Chondrocyte (in vitro differentiated cells): ENCODE results near the gene JAK3. TPM values are rescaled to one million over a fixed set of nuclear protein-coding genes. Genes with fewer than 3 reads are reported as not detected.
"Not testable (repeated sequence)": the region's sequence is repeated elsewhere in the genome, so short reads cannot be mapped to it uniquely, and the experiment has no call there.

Experiments used
- DNase-seq: peaks from one replicate; pipeline ENCODE4 v3.0.0; 2021; ENCODE audit warnings: mixed read lengths, low spot score
- H3K27ac Mint-ChIP-seq: one replicate; pipeline ENCODE4 v1.8.0; 2021; ENCODE audit warnings: mild to moderate bottlenecking, moderate library complexity, mixed read lengths; ENCODE audit not compliant: unreplicated experiment
- H3K27me3 Mint-ChIP-seq: 2 replicates; pipeline ENCODE4 v1.8.0; 2021; ENCODE audit warnings: low read depth, mixed read lengths
- H3K36me3 Mint-ChIP-seq: 2 replicates; pipeline ENCODE4 v1.8.0; 2021; ENCODE audit warnings: low read depth, mixed read lengths
- H3K4me1 Mint-ChIP-seq: 2 replicates; pipeline ENCODE4 v1.8.0; 2021; ENCODE audit warnings: low read depth, mild to moderate bottlenecking, mixed read lengths
- H3K4me3 Mint-ChIP-seq: one replicate; pipeline ENCODE4 v1.8.0; 2021; ENCODE audit warnings: mild to moderate bottlenecking, moderate library complexity, mixed read lengths; ENCODE audit not compliant: unreplicated experiment
- H3K9me3 Mint-ChIP-seq: 2 replicates; pipeline ENCODE4 v1.8.0; 2021; ENCODE audit warnings: low read depth, mixed read lengths
- CTCF ChIP-seq: fragments of 200-600 bp; sonication (generic); IDR thresholded peaks from 2 replicates; pipeline ENCODE4 v1.5.0; 2021; ENCODE audit warnings: antibody characterized with exemption, mild to moderate bottlenecking, moderate library complexity
- total RNA-seq: library from RNA; stranded (reverse); gene quantifications from 3 replicates; pipeline ENCODE4 v1.2.1, GENCODE V29; 2021

The JAK3 gene
- total RNA-seq, 1 donor from 2014 or later = 7.7 TPM

GRCh38 chr19:17806945-17807344, 40.8 kb downstream of the JAK3 start:
- H3K9me3 Mint-ChIP-seq = no peaks in the 10 kb centered on the region
- peaks cover 2% of the 10 kb centered on the region for H3K36me3 Mint-ChIP-seq
- no peak for DNase-seq
- no peak for TF ChIP-seq CTCF
- H3K27me3 Mint-ChIP-seq = peaks cover 32% of the 10 kb centered on the region
- H3K4me1 Mint-ChIP-seq = no peaks in the 10 kb centered on the region
- H3K4me3 Mint-ChIP-seq = no peak overlapping the region
- no peak overlapping the region for H3K27ac Mint-ChIP-seq

DNA sequence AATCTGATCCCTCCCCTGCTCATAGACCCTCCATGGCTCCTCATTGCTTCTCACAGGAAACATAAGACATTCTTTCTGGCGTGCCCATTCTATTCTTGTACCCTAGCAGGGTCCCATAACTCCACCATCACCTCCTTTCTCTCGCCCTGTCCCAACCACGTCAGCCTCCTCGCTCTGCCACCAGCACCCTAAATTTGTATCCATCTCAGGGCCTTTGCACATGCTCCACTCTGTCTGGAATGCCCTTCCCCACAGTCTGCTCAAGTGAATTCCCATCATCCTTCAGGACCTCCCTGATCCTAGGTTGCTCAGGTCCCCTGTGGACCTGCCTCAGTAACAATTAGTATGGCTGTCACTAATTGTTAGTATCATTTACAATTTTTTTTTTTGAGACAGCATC, 42.4 kb downstream of the JAK3 start:
- TF ChIP-seq CTCF = no peak
- H3K9me3 Mint-ChIP-seq = no peaks in the 10 kb centered on the region
- H3K4me3 Mint-ChIP-seq = no peak overlapping the region
- no peak overlapping the region for H3K27ac Mint-ChIP-seq
- peaks cover 33% of the 10 kb centered on the region for H3K27me3 Mint-ChIP-seq
- no peaks in the 10 kb centered on the region for H3K4me1 Mint-ChIP-seq
- no peak for DNase-seq
- H3K36me3 Mint-ChIP-seq = peaks cover 2% of the 10 kb centered on the region

DNA sequence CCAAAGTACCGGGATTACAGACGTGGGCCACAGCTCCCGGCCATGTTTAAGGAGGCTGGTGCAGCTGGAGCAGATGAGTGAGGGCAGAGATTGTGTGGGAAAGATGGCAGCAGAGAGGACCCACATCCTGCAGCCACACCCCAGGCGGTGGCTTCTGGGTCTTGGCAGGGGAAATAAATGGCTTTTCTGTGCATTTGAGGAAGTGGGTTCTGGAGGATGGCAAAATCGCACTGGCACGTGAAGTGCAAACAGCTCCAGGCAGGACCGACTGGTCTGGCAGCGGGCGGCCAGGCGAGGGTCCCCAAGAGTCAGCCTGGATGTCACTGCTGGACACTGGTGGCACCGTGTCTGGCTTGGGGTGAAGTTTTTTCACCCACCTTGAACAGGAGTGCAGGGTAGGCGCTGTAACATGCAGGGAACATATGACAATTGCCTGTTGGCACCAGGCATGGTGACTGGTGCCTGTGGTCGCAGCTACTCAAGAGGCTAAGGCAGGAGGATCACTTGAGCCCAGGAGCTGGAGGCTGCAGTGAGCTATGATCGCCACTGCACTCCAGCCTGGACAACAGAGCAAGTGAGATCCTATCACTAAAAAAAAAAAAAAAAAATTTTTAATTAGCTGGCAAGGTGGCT, 44.4 kb downstream of the JAK3 start:
- Mint-ChIP-seq H3K9me3 (no peaks in the 10 kb centered on the region), H3K4me1 (no peaks in the 10 kb centered on the region), H3K36me3 (no peaks in the 10 kb centered on the region), H3K27ac (no peak overlapping the region), H3K27me3 (peaks cover 29% of the 10 kb centered on the region), H3K4me3 (no peak overlapping the region)
- DNase-seq = no peak
- TF ChIP-seq CTCF = no peak

- Mint-ChIP-seq H3K27ac (no peak overlapping the region), H3K36me3 (no peaks in the 10 kb centered on the region), H3K4me1 (no peaks in the 10 kb centered on the region), H3K9me3 (no peaks in the 10 kb centered on the region), H3K4me3 (no peak overlapping the region), H3K27me3 (peaks cover 26% of the 10 kb centered on the region)
- no peak for TF ChIP-seq CTCF
- DNase-seq = no peak
Observed at GRCh38 chr19:17802137-17802858, 45.5 kb downstream of the JAK3 start.

GRCh38 chr19:17798599-17798998, 49.2 kb downstream of the JAK3 start:
- not testable (repeated sequence) for H3K9me3 Mint-ChIP-seq, H3K27ac Mint-ChIP-seq, DNase-seq, H3K4me3 Mint-ChIP-seq, H3K4me1 Mint-ChIP-seq, H3K36me3 Mint-ChIP-seq
- H3K27me3 Mint-ChIP-seq = peaks cover 37% of the 10 kb centered on the region
